SHP77 (cell line): ENCODE measurements around the gene CST9L.

Experiments
- DNase-seq, 2 experiments: peaks; one replicate each; lab custom pipeline; 2025; lab: John Stamatoyannopoulos, UW

Gene CST9L

GRCh38 chr20:23568320-23568970 is at the start of gene CST9L:
CST9L (minus strand) TSS chr20:23568484; CDS start chr20:23568450, 34 bp downstream.
- DNase-seq: no peak

- no peak for DNase-seq
Measured at GRCh38 chr20:23614163-23614562, 45.9 kb upstream of the CST9L start.

- no peak for DNase-seq
Measured at GRCh38 chr20:23613676-23614075, 45.4 kb upstream of the CST9L start.

- DNase-seq: no peak
Measured at GRCh38 chr20:23612396-23612795, 44.1 kb upstream of the CST9L start.

GRCh38 chr20:23609486-23610109 is 41.3 kb upstream of the CST9L start:
- DNase-seq: no peak

GRCh38 chr20:23608251-23608846 is 40.1 kb upstream of the CST9L start:
- no peak for DNase-seq

GRCh38 chr20:23607497-23608245 is 39.4 kb upstream of the CST9L start:
- no peak for DNase-seq

- DNase-seq: peak; percentile 73
Measured at GRCh38 chr20:23606652-23607049, 38.4 kb upstream of the CST9L start.

- no peak for DNase-seq
Measured at GRCh38 chr20:23605867-23606651, 37.8 kb upstream of the CST9L start, which contains the start of gene CST9. CST9 (minus strand) TSS chr20:23605917; CDS start chr20:23605864, 53 bp downstream.

GRCh38 chr20:23604306-23604705 is 36.0 kb upstream of the CST9L start:
- DNase-seq: no peak

- DNase-seq: no peak
Measured at GRCh38 chr20:23603321-23603720, 35.0 kb upstream of the CST9L start.

GRCh38 chr20:23602699-23603098 is 34.4 kb upstream of the CST9L start:
- DNase-seq: no peak

GRCh38 chr20:23602241-23602640 is 34.0 kb upstream of the CST9L start:
- no peak for DNase-seq

GRCh38 chr20:23601715-23602114 is 33.4 kb upstream of the CST9L start:
- DNase-seq: no peak

- no peak for DNase-seq
Measured at GRCh38 chr20:23598481-23598880, 30.2 kb upstream of the CST9L start.

- DNase-seq: no peak
Measured at GRCh38 chr20:23596579-23597250, 28.4 kb upstream of the CST9L start.

GRCh38 chr20:23595941-23596340 is 27.7 kb upstream of the CST9L start:
- DNase-seq: no peak

GRCh38 chr20:23588434-23589403 is 20.4 kb upstream of the CST9L start:
- DNase-seq: no peak

GRCh38 chr20:23587631-23588030 is 19.3 kb upstream of the CST9L start:
- no peak for DNase-seq
